Kasumi-1 (cell line): ENCODE data around the gene TPH2.

Source experiments
- DNase-seq, 2 experiments: peaks; one replicate each; lab custom pipeline; 2025; lab: John Stamatoyannopoulos, UW

TPH2 gene

DNA sequence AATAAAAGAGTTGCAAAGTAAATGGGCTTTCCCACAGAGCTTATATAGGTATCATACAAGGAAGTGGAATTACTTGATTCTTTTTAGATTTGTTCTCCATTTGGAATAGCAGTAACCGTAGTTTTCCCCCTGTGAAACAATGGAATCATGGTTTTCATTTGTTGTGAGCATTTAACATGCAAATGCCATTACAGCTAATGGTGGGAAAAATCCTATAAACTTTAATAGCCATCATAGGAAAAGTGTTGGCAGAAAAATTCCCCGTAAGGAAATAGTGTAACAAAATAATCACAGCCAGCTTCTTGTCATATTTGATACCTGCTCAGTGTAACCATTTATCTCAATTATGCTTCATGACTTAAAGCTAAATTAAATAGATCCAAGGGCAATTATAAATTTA lies 95.3 kb downstream of the TPH2 start:
- no peak for DNase-seq

DNA sequence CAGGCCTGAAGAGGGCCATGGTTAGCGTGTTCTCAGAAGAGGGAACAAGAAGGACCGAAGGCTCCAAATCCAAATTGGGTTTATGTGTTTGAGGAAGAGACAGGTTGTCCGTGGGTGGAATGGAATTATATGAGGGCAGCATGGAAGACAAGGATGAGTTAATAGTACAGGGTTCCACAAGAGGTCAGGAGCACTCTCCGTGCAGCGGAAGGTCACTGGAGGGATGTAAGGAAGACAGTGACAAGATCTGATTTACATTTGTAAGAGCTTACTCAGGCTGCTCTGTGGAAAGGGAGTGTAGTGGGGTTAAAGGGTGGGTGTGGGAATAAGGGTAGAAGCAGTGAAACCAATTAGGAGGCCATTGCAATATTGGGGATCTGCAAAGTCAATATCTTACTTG lies 97.0 kb downstream of the TPH2 start:
- no peak for DNase-seq

DNA sequence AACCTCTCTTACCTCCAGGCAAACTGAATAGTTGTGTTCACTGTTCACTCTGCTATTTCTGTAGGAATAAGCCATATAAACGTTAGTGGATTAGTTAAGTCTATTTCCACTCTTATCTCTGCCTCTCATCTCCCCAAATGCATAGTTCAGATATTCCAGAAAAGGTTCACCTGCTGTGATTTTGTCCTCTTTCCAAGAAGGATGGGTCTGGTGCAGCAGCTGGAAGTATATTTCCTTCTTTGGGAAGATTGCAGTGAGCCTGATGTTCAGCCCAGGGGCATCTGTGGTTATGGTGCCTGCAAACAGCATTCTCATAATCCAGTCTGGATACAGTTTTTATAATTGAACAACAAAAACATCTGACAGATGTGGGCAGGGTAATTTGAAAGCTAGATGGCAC lies 97.7 kb downstream of the TPH2 start:
- no peak for DNase-seq

DNA sequence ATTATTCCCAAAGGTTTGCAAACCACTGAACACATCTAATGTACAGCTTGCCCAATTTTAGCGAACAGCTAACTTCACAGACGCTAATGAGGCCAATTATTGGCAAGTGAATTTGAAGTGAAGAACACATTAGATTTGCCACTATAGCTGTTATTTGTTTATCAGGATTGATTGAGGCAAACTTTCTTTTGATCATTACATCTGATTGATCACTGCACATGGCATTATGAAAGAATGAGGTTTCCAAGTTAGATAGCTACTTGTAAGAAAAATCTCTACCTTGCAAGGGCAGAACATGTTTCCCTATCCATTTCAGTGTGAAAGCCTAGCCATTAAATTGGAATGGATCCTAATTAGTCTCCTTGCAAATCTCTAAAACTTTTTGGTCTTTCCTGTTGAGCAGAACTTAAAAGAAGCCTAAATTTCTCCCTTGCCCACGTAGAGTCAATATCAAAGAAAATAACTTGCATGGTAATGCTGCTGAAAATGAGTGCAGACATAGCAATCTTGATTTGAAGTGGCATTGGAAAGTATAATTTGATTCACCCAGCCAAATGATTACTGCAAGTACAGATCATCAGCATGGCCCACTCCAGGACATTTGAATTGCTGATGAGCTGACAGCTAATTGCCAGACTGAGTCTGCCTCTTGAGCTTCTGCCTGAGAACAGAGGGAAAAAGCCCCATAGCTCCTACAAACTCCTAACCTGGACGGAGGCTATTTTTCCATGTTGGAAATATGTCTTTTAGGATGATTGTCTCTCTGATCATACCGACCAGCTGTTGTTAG lies 98.6 kb downstream of the TPH2 start:
- no peak for DNase-seq

DNA sequence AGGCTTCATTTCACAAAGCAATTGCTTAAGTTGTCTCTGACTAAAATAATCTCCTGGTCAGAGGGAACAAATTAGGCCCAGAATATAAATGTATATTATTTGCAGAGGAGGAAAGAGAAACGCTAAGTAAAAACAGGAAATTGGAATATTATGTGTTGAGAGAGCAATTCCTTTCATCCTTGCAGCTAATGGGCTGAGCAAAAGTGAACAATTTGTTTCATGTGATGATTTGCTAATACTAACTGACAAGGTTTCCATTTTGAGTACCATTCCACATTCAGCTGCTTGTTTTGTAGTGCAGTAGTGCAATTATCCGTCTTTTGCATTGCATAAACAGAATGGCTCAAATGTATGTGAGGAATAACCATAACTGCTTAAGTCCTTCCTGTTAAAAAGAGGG lies 103.2 kb downstream of the TPH2 start:
- DNase-seq = no peak

DNA sequence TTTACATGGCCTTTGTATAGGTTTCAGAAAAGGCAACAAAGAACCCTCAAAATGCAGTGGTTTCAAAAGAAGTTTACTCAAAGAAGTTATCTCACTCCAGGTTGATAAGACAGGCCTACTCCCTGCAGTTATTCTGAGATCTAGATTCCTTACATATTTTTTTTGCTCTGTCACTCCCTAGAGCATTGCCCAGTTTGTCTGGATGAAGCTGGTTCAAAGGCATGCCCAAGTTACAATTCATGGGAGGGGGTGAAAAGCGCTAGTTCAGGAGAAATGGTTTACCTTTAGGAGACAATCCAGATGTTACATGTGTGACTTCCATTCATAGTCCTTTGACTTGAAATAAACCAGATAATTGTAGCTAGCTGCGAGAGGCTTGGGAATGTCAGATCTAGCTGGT lies 115.0 kb downstream of the TPH2 start:
- no peak for DNase-seq

DNA sequence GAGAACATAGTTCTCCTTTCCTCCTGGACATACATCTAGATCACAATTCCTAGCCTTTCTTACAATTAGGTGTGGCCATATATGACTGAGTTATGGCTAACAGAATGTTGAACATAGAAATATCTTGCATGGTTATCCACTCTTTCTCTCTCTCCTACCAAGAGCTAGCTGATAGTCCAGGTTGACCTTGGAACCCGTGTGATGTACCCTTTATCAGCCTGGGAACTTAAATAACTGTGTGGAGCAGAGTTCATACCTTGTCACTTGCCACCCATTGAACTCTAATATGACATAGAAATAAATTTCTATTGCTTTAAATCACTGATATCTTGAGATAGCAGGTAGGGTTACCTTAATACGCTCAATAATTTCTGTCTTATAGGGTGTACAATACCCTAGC lies 115.9 kb downstream of the TPH2 start:
- DNase-seq = no peak

DNA sequence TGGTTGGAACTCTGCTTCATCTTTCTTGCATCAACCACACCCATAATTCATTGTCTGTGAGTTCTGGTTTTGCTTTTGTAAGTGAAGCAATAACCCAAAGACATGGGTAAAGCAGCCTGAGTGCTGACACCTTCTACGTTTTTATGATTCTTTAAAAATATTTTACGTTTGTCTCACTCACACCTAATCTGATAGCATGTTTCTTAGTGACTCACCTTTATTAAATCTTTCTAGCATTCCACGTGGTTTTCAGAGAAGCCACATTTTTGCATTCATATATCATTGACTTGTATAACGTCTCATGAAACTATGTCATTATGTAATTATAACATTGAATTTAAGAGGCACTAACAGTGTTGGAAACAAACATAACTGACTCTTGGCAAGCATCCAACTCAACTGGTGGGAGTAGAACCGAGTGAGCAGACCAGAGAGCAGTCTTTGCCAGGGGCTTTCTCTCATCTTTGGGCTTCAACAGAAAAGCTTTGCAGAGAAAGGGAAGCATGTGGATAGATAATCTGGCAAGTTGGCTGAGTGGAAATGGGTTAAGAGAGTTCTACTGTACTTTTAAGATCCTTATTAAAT lies 118.8 kb downstream of the TPH2 start:
- peak in 1 of 2 experiments; percentile 2 for DNase-seq

DNA sequence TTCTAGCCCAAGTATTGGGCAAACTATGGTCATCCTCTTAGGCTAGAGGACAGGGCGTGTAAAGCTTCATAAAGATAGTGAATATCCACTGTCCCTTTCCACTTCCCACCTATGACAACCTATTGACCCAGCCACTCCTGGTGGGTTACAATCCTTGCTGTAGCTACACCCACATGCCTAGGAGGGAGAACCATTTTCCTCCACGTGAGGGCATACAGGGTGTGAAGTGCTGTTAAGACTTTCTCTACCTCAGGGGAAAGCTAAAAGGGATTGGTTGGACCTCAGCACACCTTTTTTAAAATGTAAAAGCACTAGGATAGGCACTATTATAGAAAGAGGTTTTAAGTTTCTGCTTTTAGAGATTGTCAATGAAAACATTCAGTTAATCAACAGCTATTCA lies 124.4 kb downstream of the TPH2 start:
- DNase-seq = no peak

DNA sequence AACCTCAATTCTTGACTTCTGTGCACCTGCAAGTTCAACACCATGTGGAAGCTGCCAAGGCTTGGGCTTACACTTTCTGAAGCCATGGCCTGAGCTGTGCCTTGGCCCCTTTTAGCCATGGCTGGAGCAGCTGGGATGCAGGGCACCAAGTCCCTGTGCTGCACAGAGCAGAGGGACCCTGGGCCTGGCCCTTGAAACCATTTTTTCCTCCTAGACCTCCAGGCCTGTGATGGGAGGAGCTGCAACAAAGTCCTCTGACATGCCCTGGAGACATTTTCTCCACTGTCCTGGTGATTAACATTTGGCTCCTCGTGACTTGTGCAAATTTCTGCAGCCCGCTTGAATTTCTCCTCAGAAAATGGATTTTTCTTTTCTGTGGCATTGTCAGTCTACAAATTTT lies 132.4 kb downstream of the TPH2 start:
- DNase-seq = no peak

DNA sequence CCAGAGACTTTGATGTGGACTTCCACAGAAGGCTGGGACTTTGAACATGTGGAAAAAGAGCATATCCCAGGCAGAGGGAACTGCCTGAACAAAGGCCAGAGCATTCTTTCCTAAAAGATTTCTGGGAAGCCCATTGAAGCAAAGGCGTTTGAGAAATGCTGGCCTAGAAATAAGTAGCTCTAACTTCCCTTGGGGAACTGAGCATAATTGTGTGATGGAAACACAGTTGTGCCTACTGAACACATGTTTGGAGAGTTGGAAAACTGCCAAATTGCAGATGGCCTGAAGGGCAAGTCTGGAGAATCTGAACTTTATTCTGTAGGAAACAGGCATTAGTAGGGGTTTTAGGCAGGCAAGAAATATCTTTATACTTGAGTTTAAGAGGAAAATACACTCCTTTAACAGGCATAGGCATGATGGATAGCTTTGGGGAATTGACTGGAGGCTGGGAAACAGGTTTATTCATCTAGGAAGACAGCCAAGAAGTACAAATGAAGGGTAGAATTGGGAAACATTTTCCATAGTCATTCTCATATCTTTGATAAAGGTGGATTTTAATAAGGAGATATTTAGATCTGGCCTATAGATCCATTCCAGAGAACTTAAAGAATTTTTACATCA lies 134.1 kb downstream of the TPH2 start:
- no peak for DNase-seq

DNA sequence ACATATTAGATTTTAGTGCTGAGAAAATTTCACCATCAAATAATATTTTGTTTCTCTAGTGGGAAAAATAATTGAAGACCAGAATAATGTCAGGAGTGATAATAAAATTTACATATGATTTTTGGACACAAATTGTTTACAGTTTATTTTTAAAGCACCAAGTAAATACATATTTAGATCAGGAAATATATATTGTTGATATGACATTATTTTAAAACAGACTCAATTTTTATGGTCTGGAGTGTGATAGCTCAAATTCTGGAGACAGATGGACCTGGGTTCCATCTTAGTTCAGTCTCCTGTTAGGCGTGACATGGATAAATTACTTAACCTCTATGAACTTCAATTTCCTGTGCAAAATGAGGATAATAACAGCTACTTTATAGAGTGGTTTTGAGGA lies 135.4 kb downstream of the TPH2 start:
- no peak for DNase-seq

DNA sequence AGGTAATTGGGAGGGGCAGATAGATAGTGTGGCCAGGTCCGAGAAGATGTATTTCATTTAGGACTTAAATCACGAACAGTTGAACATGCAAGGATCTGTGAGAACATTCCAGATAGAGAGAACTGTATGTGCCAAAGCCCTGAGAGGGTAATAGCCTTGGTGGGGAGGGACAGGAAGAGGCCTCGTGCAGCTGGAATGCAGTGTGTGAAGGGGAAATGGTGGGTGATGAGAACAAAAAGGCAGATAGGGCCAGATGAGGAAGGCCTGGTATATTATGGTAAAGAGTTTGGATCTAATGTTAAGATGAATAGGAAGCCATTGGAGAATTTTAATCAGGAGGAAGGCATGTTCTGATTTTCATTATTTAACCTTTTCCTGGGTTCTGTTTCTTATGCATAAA lies 136.3 kb downstream of the TPH2 start:
- no peak for DNase-seq

DNA sequence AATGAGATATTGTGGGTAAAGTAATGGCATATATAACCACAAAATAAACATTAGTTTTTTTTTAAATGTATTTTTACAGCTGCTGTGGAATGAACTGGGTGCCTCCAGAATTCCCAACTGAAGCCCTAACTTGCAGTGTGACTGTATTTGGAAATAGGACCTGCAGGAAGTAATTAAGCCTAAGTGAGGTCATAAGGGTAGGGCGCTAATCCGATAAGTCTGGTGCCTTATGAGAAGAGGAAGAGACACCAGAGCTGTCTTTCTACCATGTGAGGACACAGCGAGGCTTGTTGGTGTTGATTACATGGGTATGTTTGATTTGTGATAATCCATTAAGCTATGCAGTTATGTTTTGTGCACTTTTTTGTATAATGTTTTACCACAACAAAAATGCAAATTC lies 136.8 kb downstream of the TPH2 start:
- DNase-seq = no peak

DNA sequence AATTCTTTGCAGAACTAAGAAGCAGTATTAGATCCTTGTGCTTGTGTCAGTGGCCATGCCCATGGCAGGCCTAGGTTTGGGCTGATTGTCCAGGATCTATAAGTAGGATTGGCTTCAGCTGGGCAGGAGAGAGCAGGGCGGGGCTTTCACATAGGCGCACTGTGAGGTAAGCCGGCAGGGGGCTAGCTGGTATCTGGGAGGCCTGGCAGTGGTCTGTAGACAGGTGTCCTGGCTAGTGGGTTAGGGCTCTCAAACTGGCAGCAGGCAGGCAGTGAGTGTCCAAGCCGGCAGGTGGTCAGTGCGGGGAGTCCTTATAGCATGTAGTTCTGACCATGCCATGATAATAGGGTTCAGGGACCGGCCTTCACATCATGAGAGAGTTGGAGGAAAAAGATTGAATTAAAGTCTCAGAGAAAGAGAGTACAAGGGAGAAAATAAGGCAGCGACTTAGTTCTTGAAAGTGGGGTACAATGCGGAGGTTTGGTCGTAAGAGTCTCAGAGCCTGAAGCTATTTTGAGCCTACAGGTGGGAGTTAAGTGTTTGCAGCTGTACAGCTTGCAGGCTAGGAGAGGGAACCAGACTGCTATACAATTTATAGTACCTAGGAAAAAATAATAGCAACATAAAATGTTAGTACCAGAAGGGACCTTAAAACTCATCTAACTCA lies 137.4 kb downstream of the TPH2 start:
- no peak for DNase-seq

DNA sequence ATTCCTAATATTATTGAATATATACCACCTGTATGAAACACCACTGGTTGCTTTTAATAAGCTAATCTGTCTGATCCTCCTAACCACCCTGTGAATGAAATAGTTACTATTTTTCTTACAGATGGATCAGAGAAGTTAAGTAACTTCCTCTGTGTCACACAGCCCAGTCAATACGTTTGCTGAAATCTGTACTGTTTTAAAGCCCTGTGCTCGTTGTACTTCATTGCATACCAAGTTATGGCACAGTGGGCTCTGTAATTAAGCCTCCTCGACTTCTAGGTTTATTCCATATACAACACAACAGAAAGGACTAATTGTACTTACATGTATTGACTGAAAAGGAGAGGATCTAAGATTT lies 137.9 kb downstream of the TPH2 start:
- no peak for DNase-seq

DNA sequence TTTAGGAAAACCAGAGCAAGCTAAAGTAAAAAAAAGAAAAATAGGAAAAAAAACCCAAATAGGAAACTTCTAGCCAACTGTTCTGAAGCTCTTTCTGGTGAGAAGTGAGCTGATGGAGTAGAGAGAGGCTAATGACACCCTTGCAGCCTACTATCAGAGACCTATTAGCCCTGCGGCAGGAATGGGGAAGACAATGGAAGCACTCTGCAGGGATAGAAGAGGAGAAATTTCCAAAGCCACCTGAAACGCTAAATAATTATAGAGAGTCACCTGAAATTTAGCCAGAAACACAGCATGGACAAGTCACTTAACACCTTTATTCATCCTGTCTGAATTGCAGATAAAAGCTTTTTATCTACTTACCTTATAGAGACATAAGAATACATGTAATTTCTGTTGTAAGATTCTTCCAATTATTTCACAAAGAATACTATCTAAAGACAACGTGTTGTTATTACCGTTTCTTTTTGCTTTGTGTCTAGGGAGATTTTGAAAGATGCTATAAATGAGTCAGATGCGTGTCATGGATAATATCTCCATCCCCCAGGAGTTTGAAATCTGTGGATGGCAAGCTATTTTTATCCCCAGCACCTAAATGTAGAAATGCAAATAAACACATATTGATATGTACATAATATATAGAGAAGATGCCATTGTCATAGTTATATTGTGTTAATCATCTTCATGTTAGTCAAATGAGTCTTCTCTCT lies 138.6 kb downstream of the TPH2 start:
- no peak for DNase-seq

DNA sequence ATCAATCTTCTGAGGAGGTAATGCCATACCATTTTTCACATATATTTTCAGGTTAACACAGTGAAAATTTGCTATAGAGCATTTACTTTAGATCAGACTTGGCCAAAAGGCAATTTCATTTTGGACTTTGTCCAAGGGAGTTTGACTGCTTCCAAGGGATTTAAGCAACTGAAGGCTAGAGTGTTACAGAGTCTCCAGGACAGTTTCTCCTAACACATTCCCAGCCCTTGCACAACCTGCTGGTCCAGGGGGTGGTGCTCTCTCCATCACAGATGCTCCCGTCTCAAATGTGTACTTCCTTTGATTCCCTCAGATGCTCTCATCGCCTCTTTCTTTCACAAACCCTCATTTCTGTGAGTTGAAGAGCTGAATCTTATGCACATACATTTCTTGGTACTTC lies 143.1 kb downstream of the TPH2 start:
- no peak for DNase-seq
